CD4-positive, alpha-beta T cell treated with Interleukin-4 for 1 hour (primary cell): ENCODE measurements around the gene TP53I11.

Source experiments
- DNase-seq, 2 donors: peaks; one replicate each; pipeline ENCODE4 v3.0.0-alpha.2; 2020 to 2022

TP53I11 gene

GRCh38 chr11:44955015-44955738 lies 4.5 kb upstream of the TP53I11 start:
- DNase-seq, result peak in 1 of 2 donors; percentile 57

GRCh38 chr11:44954051-44954906 lies 3.6 kb upstream of the TP53I11 start:
- DNase-seq, result no peak

- no peak for DNase-seq
These were observed 2.0 kb upstream of the TP53I11 start for GRCh38 chr11:44952500-44953260.

GRCh38 chr11:44952082-44952481 lies 1.4 kb upstream of the TP53I11 start:
- no peak for DNase-seq

- DNase-seq, result no peak
These were observed 555 bp downstream of the TP53I11 start for GRCh38 chr11:44950031-44950624.

GRCh38 chr11:44949160-44950030 lies 1.3 kb downstream of the TP53I11 start:
- peak; percentile 27 to 28 for DNase-seq

GRCh38 chr11:44948155-44948554 lies 2.5 kb downstream of the TP53I11 start:
- no peak for DNase-seq

- no peak for DNase-seq
These were observed 3.6 kb downstream of the TP53I11 start for GRCh38 chr11:44947114-44947513.

- DNase-seq, result no peak
These were observed 4.4 kb downstream of the TP53I11 start for GRCh38 chr11:44946263-44946662.

GRCh38 chr11:44945666-44946065 lies 5.0 kb downstream of the TP53I11 start:
- DNase-seq, result no peak

- no peak for DNase-seq
These were observed 5.8 kb downstream of the TP53I11 start for GRCh38 chr11:44944853-44945235.

GRCh38 chr11:44944181-44944852 lies 6.4 kb downstream of the TP53I11 start:
- DNase-seq, result no peak

GRCh38 chr11:44943696-44944095 lies 7.0 kb downstream of the TP53I11 start:
- no peak for DNase-seq

GRCh38 chr11:44943118-44943517 lies 7.6 kb downstream of the TP53I11 start:
- DNase-seq, result peak in 1 of 2 donors; percentile 66

- no peak for DNase-seq
These were observed 8.4 kb downstream of the TP53I11 start for GRCh38 chr11:44942029-44942955.

GRCh38 chr11:44941259-44942021 lies 9.2 kb downstream of the TP53I11 start:
- no peak for DNase-seq

GRCh38 chr11:44940835-44941234 lies 9.8 kb downstream of the TP53I11 start:
- DNase-seq, result no peak

- DNase-seq, result no peak
These were observed 10.3 kb downstream of the TP53I11 start for GRCh38 chr11:44940404-44940803.

- DNase-seq, result no peak
These were observed 10.8 kb downstream of the TP53I11 start for GRCh38 chr11:44939673-44940395.
